Ovary (tissue), 9 donors: ENCODE data around the gene SPRR5. TPM values are rescaled to one million over a fixed set of nuclear protein-coding genes. Genes with fewer than 3 reads are reported as not detected.

Experiments
- DNase-seq, 5 donors: peaks; one replicate each; pipeline ENCODE4 v3.0.0-alpha.2; 2019 to 2020
- H3K27ac ChIP-seq, 2 donors: fragments of 200-600 bp; one replicate each; pipeline versions ENCODE4 v1.5.1 to v1.8.0; 2019 to 2022
- H3K27me3 ChIP-seq: fragments of 200-600 bp; one replicate; pipeline ENCODE4 v1.8.0; 2022
- H3K36me3 ChIP-seq: fragments of 200-600 bp; sonication (generic); one replicate; pipeline ENCODE4 v1.5.1; 2019
- H3K4me1 ChIP-seq: one replicate; pipeline ENCODE4 v1.8.1; 2013; ENCODE audit warnings: mild to moderate bottlenecking, moderate library complexity; ENCODE audit not compliant: insufficient read depth
- H3K4me3 ChIP-seq: fragments of 200-600 bp; sonication (generic); one replicate; pipeline ENCODE4 v1.5.1; 2017
- H3K9me3 ChIP-seq, 2 donors: fragments of 200-600 bp in 1 of 2; sonication (generic) in 1 of 2; one replicate each; pipeline versions ENCODE4 v1.5.1 to v1.8.1; 2013 to 2019; ENCODE audit warnings: mild to moderate bottlenecking in 1 of 2, moderate library complexity in 1 of 2
- EP300 ChIP-seq: sonication (generic); formaldehyde crosslinking; IDR thresholded peaks from one replicate; pipeline ENCODE4 v1.6.1; 2017; ENCODE audit warnings: antibody characterized with exemption
- POLR2A ChIP-seq: fragments of 450-650 bp; IDR thresholded peaks from one replicate; pipeline ENCODE4 v1.6.1; 2017; ENCODE audit warnings: antibody characterized with exemption, mild to moderate bottlenecking, moderate library complexity
- WGBS, 3 donors: extraction: QIAGEN DNeasy Blood & Tissue Kit in 1 of 3; methylation state at CpG; one replicate each; pipeline versions ENCODE4 v1.1.5 to v1.1.7; 2013 to 2017; 5-methylcytosine and 5-hydroxymethylcytosine counted together
- intact Hi-C, 4 donors: fragments of 100-400 bp; cut with DNase I; formaldehyde crosslinking; loops; one replicate each; pipeline versions ENCODE4 v1.11.0 to v1.15.1; 2022 to 2023
- polyA plus RNA-seq, 2 donors: library from polyadenylated mRNA; stranded (reverse); fragments of 200-250 nt in 1 of 2; fragments of 350-450 nt in 1 of 2; fragmentation: Illumina TruSeq in 1 of 2; extraction: RNeasy Lipid Tissue Mini Kit (QIAGEN cat#74804) in 1 of 2; gene quantifications; one replicate each; pipeline ENCODE4 v1.2.3, GENCODE V29; 2013 to 2014
- total RNA-seq, 7 donors: library from RNA; depleted of rRNA in 2 of 7; stranded (reverse); fragments of >200 nt in 2 of 7; fragmentation: NEBNext Ultra II Directional in 3 of 7; extraction: Animal tissue kit (Norgen Biotek cat#: 25700) in 3 of 7; gene quantifications; one replicate each; pipeline versions ENCODE4 v1.1.0 to v1.2.4, GENCODE V29; 2016 to 2023
- TF ChIP-seq, protein P1 (sequence below), 3 donors: fragments of 450-650 bp in 2 of 3; fragments of 200-600 bp in 1 of 3; IDR thresholded peaks; one replicate each; pipeline versions ENCODE4 v1.5.1 to v1.8.0; 2016 to 2022; ENCODE audit warnings: antibody characterized with exemption in 3 of 3, mild to moderate bottlenecking in 1 of 3
- donor health status: DM: no; HTN: no; CAD: no; lungs with moderate emphysema.
- donor health status: DM: no; HTN: no; CAD: no.
- donor health status: Bipolar disorder and iron deficiency.
- donor health status: DM: yes; HTN: yes; CAD: no.
- donor health status: DM: no; HTN: no; CAD: no.
- donor health status: DM: yes; HTN: yes; CAD: no.

The SPRR5 gene
- total and polyA plus RNA-seq, 9 donors: not detected

DNA sequence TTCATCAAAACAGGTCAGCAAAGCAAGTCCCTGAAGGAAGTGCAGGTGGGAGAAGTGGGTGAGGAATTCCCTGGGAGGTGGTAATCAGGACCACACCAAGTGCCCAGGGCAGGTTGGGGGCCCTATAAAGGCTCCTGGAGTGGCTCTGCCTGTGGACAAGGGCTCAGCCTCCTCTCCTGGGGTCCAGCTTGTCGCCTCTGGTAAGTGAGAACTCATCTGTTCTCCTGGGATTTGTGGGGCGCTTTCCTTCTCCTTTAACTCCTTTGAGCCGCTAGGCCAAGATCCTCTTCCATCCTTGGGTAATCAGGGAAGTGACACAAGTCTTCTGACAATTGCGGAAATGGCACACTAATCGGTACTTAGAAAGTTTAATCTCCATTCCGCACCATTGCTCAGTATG, 23.5 kb downstream of the SPRR5 start, which contains the start of gene SPRR4:
Gene SPRR4 (plus strand): TSS at position 154 of the 400 bp plus-strand sequence. CDS start 1,243 bp downstream, outside the sequence.
- Histone ChIP-seq H3K27ac (no peak within 1 kb of the TSS), H3K27me3 (no peaks in the 10 kb centered on the region), H3K4me1 (no peaks in the 10 kb centered on the region), H3K36me3 (no peaks in the 10 kb centered on the region), H3K4me3 (no peak within 1 kb of the TSS), H3K9me3 (no peaks in the 10 kb centered on the region)
- WGBS, 3 donors: 87 to 94% (median 93%) methylated on average over 6 of the region's 6 CpGs
- DNase-seq: no peak
- intact Hi-C loops: no loop called here
- TF ChIP-seq EP300: no peak
- TF ChIP-seq, protein P1, sequence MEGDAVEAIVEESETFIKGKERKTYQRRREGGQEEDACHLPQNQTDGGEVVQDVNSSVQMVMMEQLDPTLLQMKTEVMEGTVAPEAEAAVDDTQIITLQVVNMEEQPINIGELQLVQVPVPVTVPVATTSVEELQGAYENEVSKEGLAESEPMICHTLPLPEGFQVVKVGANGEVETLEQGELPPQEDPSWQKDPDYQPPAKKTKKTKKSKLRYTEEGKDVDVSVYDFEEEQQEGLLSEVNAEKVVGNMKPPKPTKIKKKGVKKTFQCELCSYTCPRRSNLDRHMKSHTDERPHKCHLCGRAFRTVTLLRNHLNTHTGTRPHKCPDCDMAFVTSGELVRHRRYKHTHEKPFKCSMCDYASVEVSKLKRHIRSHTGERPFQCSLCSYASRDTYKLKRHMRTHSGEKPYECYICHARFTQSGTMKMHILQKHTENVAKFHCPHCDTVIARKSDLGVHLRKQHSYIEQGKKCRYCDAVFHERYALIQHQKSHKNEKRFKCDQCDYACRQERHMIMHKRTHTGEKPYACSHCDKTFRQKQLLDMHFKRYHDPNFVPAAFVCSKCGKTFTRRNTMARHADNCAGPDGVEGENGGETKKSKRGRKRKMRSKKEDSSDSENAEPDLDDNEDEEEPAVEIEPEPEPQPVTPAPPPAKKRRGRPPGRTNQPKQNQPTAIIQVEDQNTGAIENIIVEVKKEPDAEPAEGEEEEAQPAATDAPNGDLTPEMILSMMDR (IDR thresholded peaks at IDR 0.05): no peak
- TF ChIP-seq POLR2A: no peak

DNA sequence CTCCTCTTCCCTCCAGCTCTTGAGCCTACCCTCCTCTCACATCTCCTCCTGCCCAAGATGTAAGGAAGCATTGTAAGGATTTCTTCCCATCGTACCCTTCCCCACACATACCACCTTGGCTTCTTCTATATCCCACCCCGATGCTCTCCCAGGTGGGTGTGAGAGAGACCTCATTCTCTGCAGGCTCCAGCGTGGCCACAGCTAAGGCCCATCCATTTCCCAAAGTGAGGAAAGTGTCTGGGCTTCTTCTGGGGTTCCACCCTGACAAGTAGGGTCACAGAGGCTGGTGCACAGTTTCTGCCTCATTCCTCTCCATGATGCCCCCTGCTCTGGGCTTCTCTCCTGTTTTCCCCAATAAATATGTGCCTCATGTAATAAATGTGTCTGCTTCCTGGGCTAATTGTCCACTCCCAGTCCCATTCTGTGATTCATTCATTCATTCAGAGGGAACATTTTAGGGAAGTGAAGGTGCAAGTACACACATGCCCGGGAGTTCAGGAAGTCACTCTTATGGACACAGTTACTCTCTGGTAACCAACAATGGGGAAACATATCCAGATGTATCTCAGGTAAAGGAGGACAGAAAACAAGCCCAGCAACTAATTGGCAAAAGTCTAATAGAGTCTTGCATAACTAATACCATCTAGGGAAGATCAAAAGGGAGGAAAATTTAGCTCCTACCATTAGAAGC, 25.3 kb downstream of the SPRR5 start:
- Histone ChIP-seq H3K27me3 (no peaks in the 10 kb centered on the region), H3K9me3 (no peaks in the 10 kb centered on the region), H3K27ac (no peak overlapping the region), H3K4me3 (no peak overlapping the region), H3K4me1 (no peaks in the 10 kb centered on the region), H3K36me3 (no peaks in the 10 kb centered on the region)
- DNase-seq: no peak
- intact Hi-C loops: no loop called here
- WGBS, 3 donors: 85 to 90% (median 89%) methylated on average over 4 of the region's 4 CpGs
- TF ChIP-seq POLR2A (no peak), EP300 (no peak)
- TF ChIP-seq, protein P1 (IDR thresholded peaks at IDR 0.05): no peak

DNA sequence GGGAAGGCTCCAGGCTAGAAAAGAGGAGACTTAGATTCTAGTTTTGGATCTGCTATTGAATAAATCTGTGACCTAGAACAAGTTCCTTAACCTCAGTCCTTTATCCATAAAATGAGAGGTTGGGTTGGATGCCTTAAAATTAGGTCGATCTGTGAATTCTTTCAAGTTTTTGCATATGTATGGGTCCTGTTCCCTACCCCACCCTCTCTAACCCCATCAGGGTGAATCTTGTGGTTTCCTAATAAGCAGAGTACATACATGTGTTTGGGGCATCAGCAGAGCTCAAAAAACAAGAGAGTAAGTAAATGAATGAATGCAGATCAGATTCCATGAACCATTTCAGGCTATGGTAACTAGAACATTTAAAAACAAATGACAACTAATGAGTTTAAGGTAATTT, 29.7 kb downstream of the SPRR5 start:
- 79 to 85% (median 80%) methylated on average over 1 of the region's 1 CpG for WGBS, 3 donors
- no peak for DNase-seq
- TF ChIP-seq EP300 (no peak), POLR2A (no peak)
- TF ChIP-seq, protein P1 (IDR thresholded peaks at IDR 0.05): no peak
- Histone ChIP-seq H3K4me3 (no peak overlapping the region), H3K27ac (no peak overlapping the region), H3K27me3 (no peaks in the 10 kb centered on the region), H3K4me1 (no peaks in the 10 kb centered on the region), H3K36me3 (no peaks in the 10 kb centered on the region), H3K9me3 (no peaks in the 10 kb centered on the region)
- intact Hi-C loops: no loop called here

DNA sequence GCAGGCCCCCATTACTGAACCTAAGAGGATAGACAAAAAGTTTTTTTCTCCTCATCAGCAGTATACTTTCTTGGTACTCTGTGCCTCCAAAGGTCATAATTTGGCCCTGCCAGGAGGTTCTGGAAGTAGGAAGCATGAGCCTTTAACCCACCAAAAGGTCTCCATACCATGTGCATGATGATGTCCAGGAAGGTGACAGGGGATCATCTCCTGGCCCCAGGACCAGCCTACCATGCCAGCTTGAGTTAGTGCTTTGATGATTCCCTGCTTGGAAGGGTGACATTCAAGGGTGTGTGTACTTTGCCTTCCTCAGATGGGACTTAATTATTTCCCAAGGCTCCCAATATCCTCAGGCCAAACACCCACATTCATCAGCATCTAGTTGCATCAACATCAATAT, 30.6 kb downstream of the SPRR5 start:
- intact Hi-C loops: no loop called here
- Histone ChIP-seq H3K27me3 (no peaks in the 10 kb centered on the region), H3K27ac (no peak overlapping the region), H3K9me3 (no peaks in the 10 kb centered on the region), H3K4me1 (no peaks in the 10 kb centered on the region), H3K4me3 (no peak overlapping the region), H3K36me3 (no peaks in the 10 kb centered on the region)
- TF ChIP-seq, protein P1 (IDR thresholded peaks at IDR 0.05): no peak
- TF ChIP-seq EP300 (no peak), POLR2A (no peak)
- DNase-seq: no peak
